Astrocyte (in vitro differentiated cells and primary cell): ENCODE data around the gene MRGPRF. TPM values are rescaled to one million over a fixed set of nuclear protein-coding genes. Genes with fewer than 3 reads are reported as not detected.

ENCODE experiments used
- DNase-seq: peaks from one replicate; pipeline ENCODE4 v3.0.0-alpha.2; 2010; ENCODE audit warnings: low read depth
- FAIRE-seq: peaks from 2 replicates; lab custom pipeline; 2011; peaks lifted over from hg19 to GRCh38; lab: Jason Lieb, UNC
- H2AFZ ChIP-seq: 2 replicates; pipeline ENCODE4 v1.6.0; 2012; ENCODE audit warnings: low read depth, low read length, inconsistent platforms
- H3K27ac ChIP-seq: 2 replicates; pipeline ENCODE4 v1.5.1; 2011; ENCODE audit warnings: low read depth, low read length, inconsistent platforms
- H3K27me3 ChIP-seq: 2 replicates; pipeline ENCODE4 v1.6.0; 2011; ENCODE audit warnings: low read length, inconsistent platforms; ENCODE audit not compliant: insufficient read depth
- H3K36me3 ChIP-seq: 2 replicates; pipeline ENCODE4 v1.5.1; 2011; ENCODE audit warnings: low read length, inconsistent platforms; ENCODE audit not compliant: insufficient read depth
- H3K4me1 ChIP-seq: 2 replicates; pipeline ENCODE4 v1.5.1; 2011; ENCODE audit warnings: low read length, inconsistent platforms; ENCODE audit not compliant: insufficient read depth
- H3K4me2 ChIP-seq: 2 replicates; pipeline ENCODE4 v1.6.0; 2012; ENCODE audit warnings: low read length, inconsistent platforms
- H3K4me3 ChIP-seq: 2 replicates; pipeline ENCODE4 v1.5.1; 2011; ENCODE audit warnings: low read depth, mild to moderate bottlenecking, low read length, inconsistent platforms; ENCODE audit not compliant: insufficient read depth
- H3K79me2 ChIP-seq: 2 replicates; pipeline ENCODE4 v1.6.0; 2012; ENCODE audit warnings: mild to moderate bottlenecking, low read length, inconsistent platforms; ENCODE audit not compliant: insufficient read depth
- H3K9ac ChIP-seq: 2 replicates; pipeline ENCODE4 v1.6.0; 2012; ENCODE audit warnings: mild to moderate bottlenecking, low read length, inconsistent platforms
- H3K9me3 ChIP-seq: 2 replicates; pipeline ENCODE4 v1.5.1; 2012; ENCODE audit warnings: low read depth, mild to moderate bottlenecking, low read length, inconsistent platforms; ENCODE audit not compliant: insufficient read depth
- H4K20me1 ChIP-seq: 2 replicates; pipeline ENCODE4 v1.6.0; 2012; ENCODE audit warnings: low read length, inconsistent platforms; ENCODE audit not compliant: insufficient read depth
- H3K27ac Mint-ChIP-seq: one replicate; pipeline ENCODE4 v1.8.0; 2021; ENCODE audit warnings: mild to moderate bottlenecking, mixed read lengths; ENCODE audit not compliant: unreplicated experiment
- H3K27me3 Mint-ChIP-seq: one replicate; pipeline ENCODE4 v1.8.0; 2021; ENCODE audit warnings: low read depth, mixed read lengths; ENCODE audit not compliant: unreplicated experiment
- H3K36me3 Mint-ChIP-seq: one replicate; pipeline ENCODE4 v1.8.0; 2021; ENCODE audit warnings: low read depth, mixed read lengths; ENCODE audit not compliant: unreplicated experiment
- H3K4me1 Mint-ChIP-seq: one replicate; pipeline ENCODE4 v1.8.0; 2021; ENCODE audit warnings: low read depth, mixed read lengths; ENCODE audit not compliant: unreplicated experiment
- H3K4me3 Mint-ChIP-seq: one replicate; pipeline ENCODE4 v1.8.0; 2021; ENCODE audit warnings: mild to moderate bottlenecking, moderate library complexity, mixed read lengths; ENCODE audit not compliant: unreplicated experiment
- H3K9me3 Mint-ChIP-seq: one replicate; pipeline ENCODE4 v1.8.0; 2021; ENCODE audit warnings: mild to moderate bottlenecking, mixed read lengths; ENCODE audit not compliant: unreplicated experiment
- EZH2 ChIP-seq: IDR thresholded peaks from 2 replicates; pipeline ENCODE4 v1.6.1; 2012; ENCODE audit warnings: mild to moderate bottlenecking, low read length, inconsistent platforms; ENCODE audit not compliant: insufficient read depth
- total RNA-seq: library from RNA; stranded (reverse); gene quantifications from 2 replicates; pipeline ENCODE4 v1.2.1, GENCODE V29; 2021
- TF ChIP-seq, protein P1 (sequence below): IDR thresholded peaks from 2 replicates; pipeline ENCODE4 v1.5.1; 2011; ENCODE audit warnings: low read depth, mild to moderate bottlenecking, inconsistent platforms, low read length, moderate library complexity; ENCODE audit not compliant: insufficient read depth

The MRGPRF gene
- total RNA-seq, 1 donor from 2014 or later, result 4.1 TPM

- Histone ChIP-seq H3K27me3 (peaks cover 12% of the 10 kb centered on the region), H3K27ac (no peak overlapping the region), H3K4me1 (peaks cover 12% of the 10 kb centered on the region), H3K4me3 (no peak overlapping the region), H3K4me2 (no peak overlapping the region), H3K9ac (no peak overlapping the region), H3K79me2 (no peaks in the 10 kb centered on the region), H4K20me1 (no peaks in the 10 kb centered on the region), H3K36me3 (no peaks in the 10 kb centered on the region), H2AFZ (no peak overlapping the region), H3K9me3 (no peaks in the 10 kb centered on the region)
- peaks cover 32% of the 10 kb centered on the region for H3K27me3 Mint-ChIP-seq
- TF ChIP-seq EZH2, result no peak
- TF ChIP-seq, protein P1, sequence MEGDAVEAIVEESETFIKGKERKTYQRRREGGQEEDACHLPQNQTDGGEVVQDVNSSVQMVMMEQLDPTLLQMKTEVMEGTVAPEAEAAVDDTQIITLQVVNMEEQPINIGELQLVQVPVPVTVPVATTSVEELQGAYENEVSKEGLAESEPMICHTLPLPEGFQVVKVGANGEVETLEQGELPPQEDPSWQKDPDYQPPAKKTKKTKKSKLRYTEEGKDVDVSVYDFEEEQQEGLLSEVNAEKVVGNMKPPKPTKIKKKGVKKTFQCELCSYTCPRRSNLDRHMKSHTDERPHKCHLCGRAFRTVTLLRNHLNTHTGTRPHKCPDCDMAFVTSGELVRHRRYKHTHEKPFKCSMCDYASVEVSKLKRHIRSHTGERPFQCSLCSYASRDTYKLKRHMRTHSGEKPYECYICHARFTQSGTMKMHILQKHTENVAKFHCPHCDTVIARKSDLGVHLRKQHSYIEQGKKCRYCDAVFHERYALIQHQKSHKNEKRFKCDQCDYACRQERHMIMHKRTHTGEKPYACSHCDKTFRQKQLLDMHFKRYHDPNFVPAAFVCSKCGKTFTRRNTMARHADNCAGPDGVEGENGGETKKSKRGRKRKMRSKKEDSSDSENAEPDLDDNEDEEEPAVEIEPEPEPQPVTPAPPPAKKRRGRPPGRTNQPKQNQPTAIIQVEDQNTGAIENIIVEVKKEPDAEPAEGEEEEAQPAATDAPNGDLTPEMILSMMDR, result no peak
- H3K27ac Mint-ChIP-seq, result no peak overlapping the region
- DNase-seq (no peak), FAIRE-seq (no peak)
- no peak overlapping the region for H3K4me3 Mint-ChIP-seq
- no peaks in the 10 kb centered on the region for H3K36me3 Mint-ChIP-seq
- peaks cover 1% of the 10 kb centered on the region for H3K4me1 Mint-ChIP-seq
- H3K9me3 Mint-ChIP-seq, result no peaks in the 10 kb centered on the region
Observed at GRCh38 chr11:68997124-68997994, 15.7 kb downstream of the MRGPRF start.

DNA sequence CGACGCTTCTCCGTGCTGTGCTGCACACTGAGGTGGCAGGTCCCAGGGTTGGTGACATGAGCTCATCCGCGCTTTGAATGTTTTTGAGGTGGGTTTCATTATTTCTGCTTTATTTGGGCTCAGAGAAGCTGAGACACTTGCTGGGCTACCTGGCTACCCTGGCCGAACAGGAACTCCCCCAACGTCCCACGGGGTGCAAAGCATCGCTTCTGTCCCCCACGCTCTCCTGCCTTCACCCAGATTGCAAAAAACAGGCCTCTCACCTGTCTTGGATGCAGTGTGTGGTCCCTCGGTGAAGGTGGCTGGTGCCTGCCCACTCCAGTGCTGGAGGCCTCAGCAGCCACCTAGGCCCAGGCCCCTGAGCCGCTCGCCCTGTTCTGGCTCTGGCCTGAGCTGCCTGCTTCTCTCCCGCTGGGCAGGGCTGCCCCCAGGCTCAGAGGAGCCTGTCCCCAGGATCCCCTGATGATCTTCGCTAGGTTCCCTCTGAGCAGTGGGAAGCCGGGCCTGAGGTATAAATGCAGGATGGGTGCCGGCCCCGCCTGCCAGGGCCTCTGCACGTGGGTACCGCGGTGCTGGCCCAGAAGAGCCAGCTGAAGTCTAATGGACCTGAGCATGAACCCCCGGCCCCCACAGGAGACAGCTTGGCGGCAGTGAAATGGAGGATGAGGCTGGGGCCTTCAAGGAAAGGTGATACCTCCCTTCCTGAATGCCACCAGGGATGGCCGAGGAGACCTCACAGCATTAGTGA is 16.5 kb downstream of the MRGPRF start:
- no peak for TF ChIP-seq EZH2
- TF ChIP-seq, protein P1, result no peak
- Histone ChIP-seq H3K4me3 (no peak overlapping the region), H2AFZ (no peak overlapping the region), H3K4me2 (no peak overlapping the region), H3K27ac (no peak overlapping the region), H3K27me3 (peaks cover 12% of the 10 kb centered on the region), H3K9ac (no peak overlapping the region), H3K36me3 (no peaks in the 10 kb centered on the region), H3K79me2 (no peaks in the 10 kb centered on the region), H3K9me3 (no peaks in the 10 kb centered on the region), H4K20me1 (no peaks in the 10 kb centered on the region), H3K4me1 (peaks cover 12% of the 10 kb centered on the region)
- H3K4me3 Mint-ChIP-seq, result no peak overlapping the region
- H3K4me1 Mint-ChIP-seq, result peaks cover 1% of the 10 kb centered on the region
- peaks cover 38% of the 10 kb centered on the region for H3K27me3 Mint-ChIP-seq
- DNase-seq (no peak), FAIRE-seq (no peak)
- H3K9me3 Mint-ChIP-seq, result no peaks in the 10 kb centered on the region
- H3K36me3 Mint-ChIP-seq, result no peaks in the 10 kb centered on the region
- no peak overlapping the region for H3K27ac Mint-ChIP-seq

DNA sequence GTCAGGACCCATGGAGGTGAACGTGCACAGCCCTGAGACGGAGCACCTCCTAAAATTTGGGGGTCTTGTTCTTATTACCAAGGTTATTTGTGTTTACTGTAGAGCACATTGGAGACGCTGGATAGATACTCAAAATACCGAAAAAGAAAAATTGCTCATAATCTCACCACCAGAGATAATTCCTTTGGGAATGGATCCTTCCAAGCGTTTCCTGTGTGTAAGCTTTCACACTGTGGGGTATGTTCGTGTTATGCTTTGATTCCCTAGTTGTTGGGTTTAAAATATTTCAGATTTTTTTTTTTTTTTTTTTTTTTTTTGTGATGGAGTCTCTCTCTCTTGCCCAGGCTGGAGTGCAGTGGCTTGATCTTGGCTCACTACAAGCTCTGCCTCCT is 18.2 kb downstream of the MRGPRF start:
- H3K4me1 ChIP-seq, result no peaks in the 10 kb centered on the region
- no peak overlapping the region for H3K4me3 ChIP-seq
- Mint-ChIP-seq H3K4me1 (peaks cover 1% of the 10 kb centered on the region), H3K27ac (no peak overlapping the region), H3K27me3 (peaks cover 36% of the 10 kb centered on the region), H3K4me3 (no peak overlapping the region), H3K9me3 (no peaks in the 10 kb centered on the region), H3K36me3 (no peaks in the 10 kb centered on the region)
- H3K36me3 ChIP-seq, result no peaks in the 10 kb centered on the region
- H3K27ac ChIP-seq, result no peak overlapping the region
- DNase-seq (no peak), FAIRE-seq (no peak)
- TF ChIP-seq EZH2, result no peak
- TF ChIP-seq, protein P1, result no peak
- H3K9me3 ChIP-seq, result no peaks in the 10 kb centered on the region
- H4K20me1 ChIP-seq, result no peaks in the 10 kb centered on the region
- H3K4me2 ChIP-seq, result no peak overlapping the region
- H2AFZ ChIP-seq, result no peak overlapping the region
- no peaks in the 10 kb centered on the region for H3K79me2 ChIP-seq
- peaks cover 16% of the 10 kb centered on the region for H3K27me3 ChIP-seq
- no peak overlapping the region for H3K9ac ChIP-seq
